ENCODE results near the gene INSL3.
"Not testable (repeated sequence)": the region's sequence is repeated elsewhere in the genome, so short reads cannot be mapped to it uniquely, and the experiment has no call there.

INSL3 gene

GRCh38 chr19:17811681-17812080 is 9.6 kb downstream of the INSL3 start:
- DNase-seq, result no peak

GRCh38 chr19:17811103-17811502 is 10.2 kb downstream of the INSL3 start:
- no peak for DNase-seq

GRCh38 chr19:17807731-17808316 is 13.5 kb downstream of the INSL3 start:
- DNase-seq, result no peak

- no peak for DNase-seq
Measured at GRCh38 chr19:17806945-17807344, 14.4 kb downstream of the INSL3 start.

- no peak for DNase-seq
Measured at GRCh38 chr19:17805427-17805826, 15.9 kb downstream of the INSL3 start.

- no peak for DNase-seq
Measured at GRCh38 chr19:17803264-17803896, 17.9 kb downstream of the INSL3 start.

- DNase-seq, result no peak
Measured at GRCh38 chr19:17802137-17802858, 19.0 kb downstream of the INSL3 start.

GRCh38 chr19:17798599-17798998 is 22.7 kb downstream of the INSL3 start:
- not testable (repeated sequence) for DNase-seq

GRCh38 chr19:17797424-17798201 is 23.7 kb downstream of the INSL3 start:
- DNase-seq, result no peak

GRCh38 chr19:17796838-17797423 is 24.4 kb downstream of the INSL3 start:
- no peak for DNase-seq

- no peak for DNase-seq
Measured at GRCh38 chr19:17796013-17796837, 25.1 kb downstream of the INSL3 start.

GRCh38 chr19:17795495-17795856 is 25.8 kb downstream of the INSL3 start:
- no peak for DNase-seq

GRCh38 chr19:17794731-17795494 is 26.4 kb downstream of the INSL3 start, which contains the start of gene B3GNT3:
Gene B3GNT3, plus strand, starts transcription at chr19:17795138. Its CDS starts 12,670 bp downstream, at chr19:17807808.
- peak; percentile 67 for DNase-seq

GRCh38 chr19:17794412-17794730 is 26.9 kb downstream of the INSL3 start:
- no peak for DNase-seq

GRCh38 chr19:17790059-17790780 is 31.1 kb downstream of the INSL3 start:
- DNase-seq, result no peak

- no peak for DNase-seq
Measured at GRCh38 chr19:17788632-17789031, 32.7 kb downstream of the INSL3 start.

GRCh38 chr19:17787274-17787913 is 33.9 kb downstream of the INSL3 start:
- no peak for DNase-seq

- peak; percentile 66 for DNase-seq
Measured at GRCh38 chr19:17784201-17785008, 36.9 kb downstream of the INSL3 start.

GRCh38 chr19:17783721-17784120 is 37.6 kb downstream of the INSL3 start:
- not testable (repeated sequence) for DNase-seq

Measured in NCI-H2171 treated with DMSO at 0.1 percent for 48 hours (cell line).